Endothelial cell of umbilical vein (primary cell): ENCODE results near the gene DLGAP1. TPM values are rescaled to one million over a fixed set of nuclear protein-coding genes. Genes with fewer than 3 reads are reported as not detected.

Source experiments
- BruUV-seq: library from RNA; stranded (reverse); fragments of 400-500 nt; replicated peaks from 2 replicates; lab custom pipeline; 2021; lab: Mats Ljungman, UMichigan
- CTCF ChIA-PET: fragments of 300-600, 350-600 bp; sonication (Branson Sonifier 250); formaldehyde crosslinking; loops from one replicate; lab custom pipeline; 2021; ENCODE audit warnings: antibody characterized with exemption, inconsistent platforms; lab: Charles Lee
- POLR2A ChIA-PET: fragments of 300-600, 350-600 bp; sonication (Branson Sonifier 250); formaldehyde crosslinking; loops from one replicate; lab custom pipeline; 2021; ENCODE audit warnings: antibody characterized with exemption, inconsistent platforms; lab: Charles Lee
- DNase-seq: peaks from one replicate; pipeline ENCODE4 v3.0.0-alpha.2; 2011; ENCODE audit warnings: low read depth, low spot score
- FAIRE-seq: peaks from 2 replicates; lab custom pipeline; 2011; peaks lifted over from hg19 to GRCh38; lab: Jason Lieb, UNC
- H2AFZ ChIP-seq: 2 replicates; pipeline ENCODE4 v1.6.0; 2012; ENCODE audit warnings: low read depth, low read length, control low read depth, inconsistent platforms
- H3K27ac ChIP-seq: 2 replicates; pipeline ENCODE4 v1.5.1; 2011; ENCODE audit warnings: low read depth, mild to moderate bottlenecking, control low read depth, low read length, moderate library complexity; ENCODE audit not compliant: insufficient read depth
- H3K27me3 ChIP-seq, 2 experiments: 2 replicates each; pipeline versions ENCODE4 v1.6.0 to v1.6.1; 2011; ENCODE audit warnings: low read length in 2 of 2, mixed read lengths in 1 of 2; ENCODE audit not compliant: control insufficient read depth in 2 of 2, insufficient read depth in 2 of 2
- H3K36me3 ChIP-seq, 2 experiments: 2 replicates in 1 of 2; 3 replicates in 1 of 2; pipeline ENCODE4 v1.5.1; 2011; ENCODE audit warnings: low read length in 2 of 2, mild to moderate bottlenecking in 1 of 2, moderate library complexity in 1 of 2; ENCODE audit not compliant: control insufficient read depth in 2 of 2, insufficient read depth in 2 of 2; ENCODE audit errors: extremely low read depth in 1 of 2
- H3K4me1 ChIP-seq: 3 replicates; pipeline ENCODE4 v1.5.1; 2011; ENCODE audit warnings: mild to moderate bottlenecking, low read length; ENCODE audit not compliant: control insufficient read depth, insufficient read depth; ENCODE audit errors: extremely low read depth
- H3K4me2 ChIP-seq: 2 replicates; pipeline ENCODE4 v1.6.1; 2011; ENCODE audit warnings: low read length, control low read depth, mixed read lengths; ENCODE audit not compliant: insufficient read depth
- H3K4me3 ChIP-seq, 3 experiments: fragments of 200-600 bp in 1 of 3; sonication (generic), shearing (Covaris generic) in 1 of 3; replicated peaks in 1 of 3; 2 replicates each; pipeline ENCODE4 v1.5.1; 2011 to 2016; ENCODE audit warnings: control low read depth in 3 of 3, low read length in 3 of 3, mild to moderate bottlenecking in 2 of 3, inconsistent platforms in 1 of 3, low read depth in 1 of 3, moderate library complexity in 1 of 3; ENCODE audit not compliant: insufficient read depth in 1 of 3
- H3K79me2 ChIP-seq: 2 replicates; pipeline ENCODE4 v1.6.0; 2012; ENCODE audit warnings: low read length, inconsistent platforms; ENCODE audit not compliant: control insufficient read depth, insufficient read depth
- H3K9ac ChIP-seq: replicated peaks from 2 replicates; pipeline ENCODE3; 2011; ENCODE audit warnings: low read length, control low read depth; ENCODE audit not compliant: insufficient read depth; ENCODE audit errors: extremely low read depth
- H3K9me1 ChIP-seq: replicated peaks from 3 replicates; pipeline ENCODE4 v1.6.0; 2011; ENCODE audit warnings: mild to moderate bottlenecking, low read length; ENCODE audit not compliant: control insufficient read depth, insufficient read depth; ENCODE audit errors: extremely low read depth
- H3K9me3 ChIP-seq: replicated peaks from 2 replicates; pipeline ENCODE4 v1.5.1; 2012; ENCODE audit warnings: low read length, inconsistent platforms; ENCODE audit not compliant: control insufficient read depth, insufficient read depth
- H4K20me1 ChIP-seq: replicated peaks from 2 replicates; pipeline ENCODE3; 2011; ENCODE audit warnings: mild to moderate bottlenecking, low read length; ENCODE audit not compliant: control insufficient read depth, insufficient read depth; ENCODE audit errors: extremely low read depth
- CTCF ChIP-seq, 2 donors: IDR thresholded peaks; 1 replicate in 1 of 2; 2 replicates in 1 of 2; pipeline ENCODE4 v1.5.1; 2011; ENCODE audit warnings: low read length in 2 of 2, mild to moderate bottlenecking in 2 of 2, moderate library complexity in 2 of 2, control low read depth in 1 of 2, inconsistent platforms in 1 of 2, low read depth in 1 of 2; ENCODE audit not compliant: insufficient read depth in 1 of 2; ENCODE audit errors: extremely low read depth in 1 of 2
- EZH2 ChIP-seq: IDR thresholded peaks from 2 replicates; pipeline ENCODE4 v1.6.1; 2012; ENCODE audit warnings: borderline replicate concordance, low read depth, mild to moderate bottlenecking, moderate library complexity, low read length, inconsistent platforms; ENCODE audit not compliant: severe bottlenecking
- FOS ChIP-seq: IDR thresholded peaks from 2 replicates; pipeline ENCODE4 v1.6.1; 2011; ENCODE audit warnings: mild to moderate bottlenecking, low read length, moderate library complexity, borderline replicate concordance; ENCODE audit not compliant: insufficient read depth
- GATA2 ChIP-seq: IDR thresholded peaks from 2 replicates; pipeline ENCODE4 v1.7.0; 2011; ENCODE audit warnings: low read depth, mild to moderate bottlenecking, moderate library complexity, mixed read lengths, low read length; ENCODE audit not compliant: insufficient read length, insufficient read depth
- JUN ChIP-seq: IDR thresholded peaks from 2 replicates; pipeline ENCODE4 v1.6.1; 2011; ENCODE audit warnings: borderline replicate concordance, low read depth; ENCODE audit not compliant: insufficient read length, insufficient read depth
- MAX ChIP-seq: IDR thresholded peaks from 2 replicates; pipeline ENCODE4 v1.6.1; 2011; ENCODE audit not compliant: insufficient read depth, insufficient read length
- MYC ChIP-seq: IDR thresholded peaks from one replicate; pipeline ENCODE4 v1.6.1; 2011; ENCODE audit warnings: mild to moderate bottlenecking, low read depth, low read length
- POLR2A ChIP-seq: IDR thresholded peaks from 2 replicates; pipeline ENCODE4 v1.6.1; 2012; ENCODE audit warnings: low read depth, mild to moderate bottlenecking, control low read depth, low read length
- POLR2AphosphoS5 ChIP-seq: IDR thresholded peaks from 2 replicates; pipeline ENCODE4 v1.6.1; 2012; ENCODE audit warnings: low read depth, mild to moderate bottlenecking, control low read depth, low read length, moderate library complexity; ENCODE audit not compliant: insufficient read depth
- dilution Hi-C: fragments of 300-500 bp; cut with MboI; formaldehyde crosslinking; loops from one replicate; pipeline ENCODE4 v1.15.0; 2019; ENCODE audit warnings: low sequenced_read_pairs; ENCODE audit not compliant: extremely low pct_ligation_motif_present
- intact Hi-C: fragments of 100-400 bp; cut with micrococcal nuclease; formaldehyde crosslinking; loops from one replicate; pipeline ENCODE4 v1.10.0; 2022
- polyA plus RNA-seq, 4 experiments: library from polyadenylated mRNA; depleted of rRNA in 3 of 4; stranded (reverse) in 3 of 4; unstranded in 1 of 4; fragments of >200 nt; gene quantifications; 2 replicates each; pipeline versions ENCODE4 v1.2.1 to v1.2.3, GENCODE V29; 2011 to 2012; ENCODE audit warnings: missing spikeins in 1 of 4
- total RNA-seq: library from RNA; stranded (reverse); gene quantifications from 2 replicates; pipeline ENCODE4 v1.2.3, GENCODE V29; 2021

DLGAP1 gene
- total and polyA plus RNA-seq, 2 donors (not counting 3 experiments of a cell fraction or from before 2014, with no cell fraction given) = 0.04 TPM; not detected in 1

GRCh38 chr18:3619746-3620145, 835.4 kb downstream of the DLGAP1 start:
- H3K27me3 ChIP-seq = no peaks in the 10 kb centered on the region
- no peak overlapping the region for H3K4me3 ChIP-seq
- no peaks in the 10 kb centered on the region for H3K36me3 ChIP-seq
- FAIRE-seq = no peak
- no peaks in the 10 kb centered on the region for H3K79me2 ChIP-seq
- no peak for DNase-seq
- TF ChIP-seq JUN (no peak), POLR2AphosphoS5 (no peak), MAX (no peak), GATA2 (no peak), CTCF (IDR thresholded peaks at IDR 0.05; ENCODE audit: extremely low read depth in 1 of 2, insufficient read depth in 1 of 2, low read depth in 1 of 2, low read length in 2 of 2) (no peak), FOS (no peak), POLR2A (no peak), MYC (no peak), EZH2 (no peak)
- no peaks in the 10 kb centered on the region for H3K9me1 ChIP-seq
- no peak overlapping the region for H3K9ac ChIP-seq
- H2AFZ ChIP-seq = no peak overlapping the region
- H3K4me1 ChIP-seq = peaks cover 26% of the 10 kb centered on the region
- ChIA-PET POLR2A (no interaction called here), CTCF (no interaction called here)
- no peak overlapping the region for H3K27ac ChIP-seq
- no peak overlapping the region for H3K4me2 ChIP-seq
- H3K9me3 ChIP-seq = no peaks in the 10 kb centered on the region
- no peaks in the 10 kb centered on the region for H4K20me1 ChIP-seq
- dilution Hi-C loops = no loop called here
- BruUV-seq = no TSS peak
- intact Hi-C loops = no loop called here
